H9 (cell line): ENCODE measurements around the gene MDFI. TPM values are rescaled to one million over a fixed set of nuclear protein-coding genes. Genes with fewer than 3 reads are reported as not detected.
A peak's percentile ranks its signal among the peaks of the same experiment; 100 is the strongest.

Experiments used
- DNase-seq: peaks from one replicate; pipeline ENCODE4 v3.0.0-alpha.2; 2017
- H2AFZ ChIP-seq: one replicate; pipeline ENCODE4 v1.6.1; 2013; ENCODE audit warnings: mild to moderate bottlenecking, low read length, control low read depth, moderate library complexity
- H2AK5ac ChIP-seq: 2 replicates; pipeline ENCODE4 v1.6.1; 2013; ENCODE audit warnings: low read length, control low read depth, mixed read lengths; ENCODE audit not compliant: insufficient read length
- H2BK120ac ChIP-seq: one replicate; pipeline ENCODE4 v1.6.1; 2013; ENCODE audit warnings: low read depth, mild to moderate bottlenecking, low read length, control low read depth, inconsistent platforms; ENCODE audit not compliant: poor library complexity, severe bottlenecking
- H2BK12ac ChIP-seq: 2 replicates; pipeline ENCODE4 v1.6.1; 2013; ENCODE audit warnings: low read length, control low read depth, mixed read lengths, low read depth; ENCODE audit not compliant: insufficient read length
- H2BK15ac ChIP-seq: 2 replicates; pipeline ENCODE4 v1.6.1; 2013; ENCODE audit warnings: low read depth, low read length, control low read depth
- H2BK20ac ChIP-seq: one replicate; pipeline ENCODE4 v1.6.1; 2013; ENCODE audit warnings: low read depth, mild to moderate bottlenecking, low read length, control low read depth, inconsistent platforms; ENCODE audit not compliant: poor library complexity, severe bottlenecking
- H2BK5ac ChIP-seq: 2 replicates; pipeline ENCODE4 v1.6.1; 2013; ENCODE audit warnings: low read length, control low read depth, mixed read lengths; ENCODE audit not compliant: insufficient read length
- H3K14ac ChIP-seq: 2 replicates; pipeline ENCODE4 v1.6.1; 2013; ENCODE audit warnings: low read length, control low read depth; ENCODE audit not compliant: insufficient read depth
- H3K18ac ChIP-seq: 2 replicates; pipeline ENCODE4 v1.6.1; 2013; ENCODE audit warnings: low read depth, mild to moderate bottlenecking, mixed read lengths, low read length, control low read depth; ENCODE audit not compliant: insufficient read length
- H3K23ac ChIP-seq: 2 replicates; pipeline ENCODE4 v1.6.1; 2013; ENCODE audit warnings: low read length, control low read depth, mixed read lengths, low read depth; ENCODE audit not compliant: insufficient read length
- H3K23me2 ChIP-seq: 2 replicates; pipeline ENCODE4 v1.6.1; 2013; ENCODE audit warnings: low read depth, mild to moderate bottlenecking, mixed read lengths, low read length, control low read depth; ENCODE audit not compliant: insufficient read length, poor library complexity, severe bottlenecking
- H3K27ac ChIP-seq: 2 replicates; pipeline ENCODE4 v1.5.1; 2013; ENCODE audit warnings: low read length, control low read depth, mixed read lengths, low read depth; ENCODE audit not compliant: insufficient read length
- H3K27me3 ChIP-seq: 2 replicates; pipeline ENCODE4 v1.6.1; 2013; ENCODE audit warnings: low read length, control low read depth, inconsistent platforms; ENCODE audit not compliant: insufficient read depth
- H3K4ac ChIP-seq: 2 replicates; pipeline ENCODE4 v1.6.1; 2013; ENCODE audit warnings: low read depth, mild to moderate bottlenecking, control low read depth, inconsistent platforms, low read length, moderate library complexity
- H3K4me1 ChIP-seq: 2 replicates; pipeline ENCODE4 v1.6.1; 2013; ENCODE audit warnings: low read length, control low read depth, inconsistent platforms; ENCODE audit not compliant: insufficient read depth
- H3K4me2 ChIP-seq: 2 replicates; pipeline ENCODE4 v1.6.1; 2013; ENCODE audit warnings: low read length, control low read depth, mixed read lengths; ENCODE audit not compliant: insufficient read length, insufficient read depth
- H3K56ac ChIP-seq: 2 replicates; pipeline ENCODE4 v1.6.1; 2013; ENCODE audit warnings: low read depth, mild to moderate bottlenecking, mixed read lengths, low read length, control low read depth; ENCODE audit not compliant: insufficient read length
- H3K79me1 ChIP-seq: 2 replicates; pipeline ENCODE4 v1.6.1; 2013; ENCODE audit warnings: low read depth, mild to moderate bottlenecking, moderate library complexity, low read length, control low read depth, inconsistent platforms; ENCODE audit not compliant: insufficient read depth, poor library complexity, severe bottlenecking
- H3K79me2 ChIP-seq: 2 replicates; pipeline ENCODE4 v1.6.1; 2013; ENCODE audit warnings: low read length, control low read depth, inconsistent platforms; ENCODE audit not compliant: insufficient read depth
- H3K9ac ChIP-seq: 2 replicates; pipeline ENCODE4 v1.6.1; 2013; ENCODE audit warnings: low read length, control low read depth, mixed read lengths; ENCODE audit not compliant: insufficient read length; ENCODE audit errors: extremely low read depth
- H3K9me3 ChIP-seq: one replicate; pipeline ENCODE4 v1.6.1; 2013; ENCODE audit warnings: low read depth, low read length, inconsistent platforms; ENCODE audit not compliant: control insufficient read depth
- H3T11ph ChIP-seq: one replicate; pipeline ENCODE4 v1.6.1; 2013; ENCODE audit warnings: mild to moderate bottlenecking, low read length, control low read depth, inconsistent platforms
- H4K20me1 ChIP-seq: one replicate; pipeline ENCODE4 v1.6.1; 2013; ENCODE audit not compliant: control insufficient read depth, insufficient read length, insufficient read depth
- H4K5ac ChIP-seq: 2 replicates; pipeline ENCODE4 v1.6.1; 2013; ENCODE audit warnings: low read depth, mild to moderate bottlenecking, mixed read lengths, low read length, control low read depth; ENCODE audit not compliant: insufficient read length
- H4K8ac ChIP-seq: replicated peaks from 2 replicates; pipeline ENCODE4 v1.6.1; 2013; ENCODE audit warnings: low read length, control low read depth, mixed read lengths, low read depth; ENCODE audit not compliant: insufficient read length
- H4K91ac ChIP-seq: 2 replicates; pipeline ENCODE4 v1.6.1; 2013; ENCODE audit warnings: low read depth, mild to moderate bottlenecking, moderate library complexity, mixed read lengths, low read length, control low read depth; ENCODE audit not compliant: insufficient read length
- H3K27ac Mint-ChIP-seq, 3 experiments: 2 replicates in 2 of 3; 3 replicates in 1 of 3; pipeline ENCODE4 v1.8.0; 2020 to 2021; ENCODE audit warnings: mixed read lengths in 3 of 3, mild to moderate bottlenecking in 1 of 3, moderate library complexity in 1 of 3
- H3K27me3 Mint-ChIP-seq: 2 replicates; pipeline ENCODE4 v1.8.0; 2021; ENCODE audit warnings: low read depth, mild to moderate bottlenecking, moderate library complexity, mixed read lengths
- H3K36me3 Mint-ChIP-seq, 3 experiments: 2 replicates in 2 of 3; 3 replicates in 1 of 3; pipeline ENCODE4 v1.8.0; 2020 to 2021; ENCODE audit warnings: low read depth in 3 of 3, mixed read lengths in 3 of 3; ENCODE audit not compliant: insufficient read depth in 1 of 3
- H3K4me1 Mint-ChIP-seq, 2 experiments: 2 replicates each; pipeline ENCODE4 v1.8.0; 2020; ENCODE audit warnings: mixed read lengths in 2 of 2
- H3K4me3 Mint-ChIP-seq, 2 experiments: 2 replicates in 1 of 2; 3 replicates in 1 of 2; pipeline ENCODE4 v1.8.0; 2020 to 2021; ENCODE audit warnings: mild to moderate bottlenecking in 2 of 2, mixed read lengths in 2 of 2, moderate library complexity in 1 of 2
- H3K9me3 Mint-ChIP-seq, 2 experiments: 2 replicates in 1 of 2; 3 replicates in 1 of 2; pipeline ENCODE4 v1.8.0; 2020; ENCODE audit warnings: mild to moderate bottlenecking in 2 of 2, mixed read lengths in 2 of 2, moderate library complexity in 1 of 2
- CTCF ChIP-seq: fragments of 200-600 bp; sonication (generic); conservative IDR thresholded peaks from 3 replicates; pipeline ENCODE4 v1.8.0; 2021; ENCODE audit warnings: antibody characterized with exemption, mild to moderate bottlenecking
- WGBS: extraction: QIAGEN DNeasy Blood & Tissue Kit; methylation state at CpG from one replicate; pipeline ENCODE4 v1.1.7; 2013; ENCODE audit warnings: missing lambda C conversion rate, low lambda C conversion rate, mixed read lengths; ENCODE audit not compliant: insufficient read length; ENCODE audit errors: extremely low coverage; 5-methylcytosine and 5-hydroxymethylcytosine counted together
- total RNA-seq: library from RNA; stranded (reverse); gene quantifications from 2 replicates; pipeline ENCODE4 v1.2.1, GENCODE V29; 2021

MDFI gene
- total RNA-seq, 1 experiment from 2014 or later = 45.0 TPM

DNA sequence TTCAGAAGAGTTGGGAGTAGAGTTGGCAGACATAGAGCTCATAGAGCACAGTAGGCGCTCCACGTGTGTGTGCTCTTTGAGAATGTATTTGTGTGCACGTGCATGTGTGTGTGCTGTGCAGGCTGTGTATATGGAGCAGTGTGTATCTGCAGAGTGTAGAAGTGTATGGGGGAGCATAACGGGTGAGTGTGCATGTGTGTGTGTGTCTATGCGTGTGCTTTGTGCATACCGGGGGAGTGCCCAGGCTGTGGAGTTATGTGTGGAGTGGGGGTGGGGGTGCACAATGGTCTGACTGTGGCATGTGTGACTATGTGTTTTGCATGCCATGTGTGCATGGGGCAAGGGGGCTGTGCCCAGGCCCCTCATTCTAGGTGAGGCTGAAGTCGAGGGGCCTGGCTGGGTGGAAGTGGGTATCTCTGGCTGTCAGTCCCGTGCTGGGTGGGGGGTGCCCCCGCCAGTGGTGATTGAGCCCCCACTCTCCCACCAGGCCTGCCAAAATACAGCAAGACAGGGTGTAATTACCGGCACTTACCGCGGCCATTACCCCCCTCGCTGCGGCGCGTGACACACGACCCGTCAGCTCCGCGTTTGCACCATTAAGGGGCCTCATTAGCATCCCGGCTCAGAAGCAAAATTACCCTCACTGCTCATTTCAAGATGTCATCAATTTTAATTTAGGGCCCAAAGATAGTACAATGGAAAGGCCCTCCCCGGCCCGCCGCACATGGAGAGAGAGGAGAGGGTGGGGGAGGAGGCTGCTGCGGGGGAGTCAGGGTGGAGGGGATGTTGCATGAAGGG lies 39.1 kb downstream of the MDFI start:
- Histone ChIP-seq H3K4ac (no peak overlapping the region), H3K4me2 (peak overlapping the region; percentile 6), H4K5ac (no peak overlapping the region), H3K4me1 (no peaks in the 10 kb centered on the region), H3K14ac (no peak overlapping the region), H3K79me1 (no peaks in the 10 kb centered on the region), H4K91ac (no peak overlapping the region), H3K27ac (no peak overlapping the region), H3K9me3 (no peaks in the 10 kb centered on the region), H4K8ac (no peak overlapping the region), H2AFZ (no peak overlapping the region), H3K79me2 (no peaks in the 10 kb centered on the region), H3K23me2 (no peaks in the 10 kb centered on the region), H2BK12ac (no peak overlapping the region), H3K9ac (no peak overlapping the region), H2BK20ac (no peak overlapping the region), H2BK120ac (no peak overlapping the region), H2BK5ac (no peak overlapping the region), H2AK5ac (no peak overlapping the region), H3K56ac (no peak overlapping the region), H2BK15ac (no peak overlapping the region), H3K23ac (no peak overlapping the region), H4K20me1 (no peaks in the 10 kb centered on the region), H3K27me3 (no peaks in the 10 kb centered on the region), H3T11ph (no peak overlapping the region), H3K18ac (no peak overlapping the region)
- Mint-ChIP-seq H3K9me3 (no peaks in the 10 kb centered on the region), H3K27me3 (peaks cover 16% of the 10 kb centered on the region), H3K27ac (peak overlapping the region in 1 of 3 experiments; percentile 34; a peak in 2 of 7 replicates), H3K36me3 (no peaks in the 10 kb centered on the region), H3K4me1 (peaks cover 21 to 45% of the 10 kb centered on the region in 2 experiments), H3K4me3 (0 out of 5 replicates have a peak overlapping the region, but pooled peaks of 1 of the 2 experiments have one; percentile 30)
- no peak for DNase-seq
- WGBS = no CpG with 5 or more reads among the region's 25 CpGs
- TF ChIP-seq CTCF = no peak
